H7 (cell line): ENCODE measurements around the gene NME1. TPM values are rescaled to one million over a fixed set of nuclear protein-coding genes. Genes with fewer than 3 reads are reported as not detected.
A peak's percentile ranks its signal among the peaks of the same experiment; 100 is the strongest.

Source experiments
- DNase-seq: peaks from one replicate; pipeline ENCODE4 v3.0.0; 2012
- H3K27me3 ChIP-seq: 2 replicates; pipeline ENCODE4 v1.6.0; 2011; ENCODE audit warnings: mild to moderate bottlenecking, low read length; ENCODE audit not compliant: control insufficient read depth, insufficient read depth
- H3K36me3 ChIP-seq: replicated peaks from 2 replicates; pipeline ENCODE4 v1.5.1; 2011; ENCODE audit warnings: low read length; ENCODE audit not compliant: control insufficient read depth, insufficient read depth
- H3K4me3 ChIP-seq: 2 replicates; pipeline ENCODE4 v1.5.1; 2011; ENCODE audit warnings: low read depth, mild to moderate bottlenecking, control low read depth, low read length, moderate library complexity; ENCODE audit not compliant: insufficient read depth
- total RNA-seq: library from RNA; depleted of rRNA; stranded (reverse); fragments of >200 nt; shearing (Covaris generic); gene quantifications from 2 replicates; pipeline ENCODE4 v1.2.3, GENCODE V29; 2014

Gene NME1
- total RNA-seq, 1 experiment from 2014 or later, result 211 TPM

- Histone ChIP-seq H3K27me3 (no peaks in the 10 kb centered on the region), H3K4me3 (no peak overlapping the region), H3K36me3 (no peaks in the 10 kb centered on the region)
- DNase-seq, result no peak
These were observed 25.3 kb upstream of the NME1 start for GRCh38 chr17:51128076-51128475.

GRCh38 chr17:51132964-51133319, 20.4 kb upstream of the NME1 start:
- Histone ChIP-seq H3K27me3 (no peaks in the 10 kb centered on the region), H3K4me3 (no peak overlapping the region), H3K36me3 (no peaks in the 10 kb centered on the region)
- no peak for DNase-seq

GRCh38 chr17:51133365-51133764, 20.0 kb upstream of the NME1 start:
- Histone ChIP-seq H3K4me3 (no peak overlapping the region), H3K27me3 (no peaks in the 10 kb centered on the region), H3K36me3 (no peaks in the 10 kb centered on the region)
- DNase-seq, result no peak

- Histone ChIP-seq H3K36me3 (no peaks in the 10 kb centered on the region), H3K27me3 (no peaks in the 10 kb centered on the region), H3K4me3 (no peak overlapping the region)
- DNase-seq, result no peak
These were observed 17.4 kb upstream of the NME1 start for GRCh38 chr17:51135956-51136355.

- Histone ChIP-seq H3K4me3 (no peak overlapping the region), H3K36me3 (no peaks in the 10 kb centered on the region), H3K27me3 (no peaks in the 10 kb centered on the region)
- DNase-seq, result no peak
These were observed 10.8 kb upstream of the NME1 start for GRCh38 chr17:51142597-51142996.

GRCh38 chr17:51144266-51145022, 8.9 kb upstream of the NME1 start:
- peak; percentile 25 for DNase-seq
- H3K4me3 ChIP-seq, result no peak overlapping the region
- no peaks in the 10 kb centered on the region for H3K36me3 ChIP-seq
- H3K27me3 ChIP-seq, result no peaks in the 10 kb centered on the region

- H3K4me3 ChIP-seq, result no peak overlapping the region
- no peaks in the 10 kb centered on the region for H3K36me3 ChIP-seq
- DNase-seq, result no peak
- no peaks in the 10 kb centered on the region for H3K27me3 ChIP-seq
These were observed 5.7 kb upstream of the NME1 start for GRCh38 chr17:51147650-51148049.

- DNase-seq, result no peak
- Histone ChIP-seq H3K36me3 (no peaks in the 10 kb centered on the region), H3K27me3 (no peaks in the 10 kb centered on the region), H3K4me3 (no peak overlapping the region)
These were observed 4.2 kb upstream of the NME1 start for GRCh38 chr17:51149163-51149562.

- Histone ChIP-seq H3K4me3 (no peak overlapping the region), H3K27me3 (no peaks in the 10 kb centered on the region), H3K36me3 (peaks cover 6% of the 10 kb centered on the region)
- DNase-seq, result no peak
These were observed 2.4 kb upstream of the NME1 start for GRCh38 chr17:51150932-51151331.

GRCh38 chr17:51152766-51153209, 571 bp upstream of the NME1 start:
- peak; percentile 31 for DNase-seq
- H3K36me3 ChIP-seq, result peaks cover 14% of the 10 kb centered on the region
- no peaks in the 10 kb centered on the region for H3K27me3 ChIP-seq
- peak overlapping the region; percentile 26 for H3K4me3 ChIP-seq

- Histone ChIP-seq H3K27me3 (no peaks in the 10 kb centered on the region), H3K4me3 (peak overlapping the region; percentile 82), H3K36me3 (peaks cover 16% of the 10 kb centered on the region)
- peak; percentile 42 for DNase-seq
These were observed 817 bp downstream of the NME1 start for GRCh38 chr17:51154176-51154575.

- no peak for DNase-seq
- no peaks in the 10 kb centered on the region for H3K27me3 ChIP-seq
- H3K4me3 ChIP-seq, result no peak overlapping the region
- peaks cover 18% of the 10 kb centered on the region for H3K36me3 ChIP-seq
These were observed 2.1 kb downstream of the NME1 start for GRCh38 chr17:51155416-51155815.

- Histone ChIP-seq H3K36me3 (peaks cover 31% of the 10 kb centered on the region), H3K4me3 (no peak overlapping the region), H3K27me3 (no peaks in the 10 kb centered on the region)
- DNase-seq, result no peak
These were observed 6.2 kb downstream of the NME1 start for GRCh38 chr17:51159604-51160003.

GRCh38 chr17:51161541-51161940, 8.2 kb downstream of the NME1 start:
- Histone ChIP-seq H3K36me3 (peaks cover 23% of the 10 kb centered on the region), H3K27me3 (no peaks in the 10 kb centered on the region), H3K4me3 (no peak overlapping the region)
- DNase-seq, result no peak

GRCh38 chr17:51164911-51165679, 11.7 kb downstream of the NME1 start:
- peak; percentile 62 for DNase-seq
- Histone ChIP-seq H3K4me3 (peak overlapping the region; percentile 97), H3K36me3 (peaks cover 25% of the 10 kb centered on the region)

More at GRCh38 chr17:51164911-51165679, 11.7 kb downstream of the NME1 start:
- no peaks in the 10 kb centered on the region for H3K27me3 ChIP-seq
